CD14-positive monocyte (primary cell): ENCODE results near the gene CD151. TPM values are rescaled to one million over a fixed set of nuclear protein-coding genes. Genes with fewer than 3 reads are reported as not detected.

Experiments
- DNase-seq, 3 donors: peaks; one replicate each; pipeline ENCODE4 v3.0.0-alpha.2; 2011 to 2022
- H2AFZ ChIP-seq: 2 replicates; pipeline ENCODE4 v1.6.0; 2012; ENCODE audit warnings: mild to moderate bottlenecking, low read depth, low read length, inconsistent platforms; ENCODE audit not compliant: insufficient read depth, poor library complexity, severe bottlenecking
- H3K27ac ChIP-seq, 2 donors: 1 replicate in 1 of 2; 2 replicates in 1 of 2; pipeline ENCODE4 v1.5.1; 2012 to 2013; ENCODE audit warnings: low read length in 2 of 2, control low read depth in 1 of 2, inconsistent platforms in 1 of 2, low read depth in 1 of 2, mild to moderate bottlenecking in 1 of 2
- H3K27me3 ChIP-seq, 2 donors: one replicate each; pipeline versions ENCODE4 v1.6.0 to v1.6.1; 2011 to 2013; ENCODE audit warnings: low read length in 2 of 2; ENCODE audit not compliant: control insufficient read depth in 2 of 2, insufficient read depth in 2 of 2
- H3K36me3 ChIP-seq, 2 donors: replicated peaks in 1 of 2; 1 replicate in 1 of 2; 2 replicates in 1 of 2; pipeline versions ENCODE4 v1.5.1 to v1.6.1; 2012 to 2013; ENCODE audit warnings: low read length in 2 of 2, control low read depth in 1 of 2, inconsistent platforms in 1 of 2, mild to moderate bottlenecking in 1 of 2; ENCODE audit not compliant: insufficient read depth in 2 of 2, control insufficient read depth in 1 of 2
- H3K4me1 ChIP-seq, 2 donors: 1 replicate in 1 of 2; 2 replicates in 1 of 2; pipeline versions ENCODE4 v1.5.1 to v1.6.1; 2012 to 2013; ENCODE audit warnings: low read length in 2 of 2, control low read depth in 1 of 2, inconsistent platforms in 1 of 2, mild to moderate bottlenecking in 1 of 2, moderate library complexity in 1 of 2; ENCODE audit not compliant: insufficient read depth in 2 of 2, control insufficient read depth in 1 of 2
- H3K4me2 ChIP-seq: replicated peaks from 2 replicates; pipeline ENCODE3; 2012; ENCODE audit warnings: low read length, moderate library complexity, mild to moderate bottlenecking; ENCODE audit not compliant: poor library complexity, severe bottlenecking; ENCODE audit errors: extremely low read depth
- H3K4me3 ChIP-seq, 3 experiments: fragments of 200-600 bp in 1 of 3; sonication (generic) in 1 of 3; replicated peaks in 1 of 3; 1 replicate in 2 of 3; 2 replicates in 1 of 3; pipeline ENCODE4 v1.5.1; 2011 to 2013; ENCODE audit warnings: low read length in 3 of 3, mild to moderate bottlenecking in 3 of 3, control low read depth in 2 of 3, low read depth in 2 of 3, inconsistent platforms in 1 of 3, moderate library complexity in 1 of 3
- H3K79me2 ChIP-seq: 2 replicates; pipeline ENCODE4 v1.6.0; 2012; ENCODE audit warnings: mild to moderate bottlenecking, control low read depth, inconsistent platforms, low read length, moderate library complexity; ENCODE audit not compliant: insufficient read depth
- H3K9ac ChIP-seq: 2 replicates; pipeline ENCODE4 v1.6.0; 2017; ENCODE audit warnings: low read length, mild to moderate bottlenecking; ENCODE audit not compliant: insufficient read depth, poor library complexity, severe bottlenecking
- H3K9me3 ChIP-seq, 2 donors: replicated peaks in 1 of 2; 1 replicate in 1 of 2; 2 replicates in 1 of 2; pipeline versions ENCODE4 v1.5.1 to v1.6.1; 2012 to 2013; ENCODE audit warnings: low read length in 2 of 2, control low read depth in 1 of 2; ENCODE audit not compliant: control insufficient read depth in 1 of 2, insufficient read depth in 1 of 2
- H4K20me1 ChIP-seq: 2 replicates; pipeline ENCODE4 v1.6.0; 2012; ENCODE audit warnings: mild to moderate bottlenecking, low read length, control low read depth, moderate library complexity; ENCODE audit not compliant: insufficient read depth
- H3K27ac Mint-ChIP-seq, 7 donors: one replicate each; pipeline ENCODE4 v1.8.0; 2020; ENCODE audit warnings: mild to moderate bottlenecking in 7 of 7, mixed read lengths in 7 of 7, moderate library complexity in 6 of 7, inconsistent platforms in 2 of 7
- H3K27me3 Mint-ChIP-seq, 3 donors: one replicate each; pipeline ENCODE4 v1.8.0; 2021 to 2022; ENCODE audit warnings: low read depth in 3 of 3, mild to moderate bottlenecking in 3 of 3, mixed read lengths in 3 of 3, moderate library complexity in 3 of 3, inconsistent platforms in 1 of 3
- H3K36me3 Mint-ChIP-seq, 2 donors: one replicate each; pipeline ENCODE4 v1.8.0; 2020; ENCODE audit warnings: mixed read lengths in 2 of 2, inconsistent platforms in 1 of 2, mild to moderate bottlenecking in 1 of 2
- H3K4me1 Mint-ChIP-seq: one replicate; pipeline ENCODE4 v1.8.0; 2020; ENCODE audit warnings: mild to moderate bottlenecking, mixed read lengths
- H3K4me3 Mint-ChIP-seq, 2 donors: one replicate each; pipeline ENCODE4 v1.8.0; 2020; ENCODE audit warnings: mild to moderate bottlenecking in 2 of 2, mixed read lengths in 2 of 2, moderate library complexity in 1 of 2
- H3K9me3 Mint-ChIP-seq, 7 donors: one replicate each; pipeline ENCODE4 v1.8.0; 2020 to 2022; ENCODE audit warnings: mixed read lengths in 7 of 7, mild to moderate bottlenecking in 6 of 7, moderate library complexity in 6 of 7, inconsistent platforms in 2 of 7
- CTCF ChIP-seq: fragments of 200-600 bp; IDR thresholded peaks from one replicate; pipeline ENCODE4 v1.8.0; 2022; ENCODE audit warnings: antibody characterized with exemption, mild to moderate bottlenecking
- WGBS: methylation state at CpG from one replicate; pipeline ENCODE4 v1.1.5; 2013; ENCODE audit warnings: missing lambda C conversion rate; ENCODE audit not compliant: insufficient coverage; 5-methylcytosine and 5-hydroxymethylcytosine counted together
- intact Hi-C, 2 donors: fragments of 100-400 bp; cut with micrococcal nuclease; formaldehyde crosslinking; loops; one replicate each; pipeline versions ENCODE4 v1.15.0 to v1.15.1; 2023
- polyA plus RNA-seq, 3 donors: library from polyadenylated mRNA; depleted of rRNA in 1 of 3; unstranded in 2 of 3; stranded (reverse) in 1 of 3; fragments of 300-500 nt in 2 of 3; fragments of >200 nt in 1 of 3; fragmentation: Illumina TruSeq in 2 of 3; gene quantifications; 1 replicate in 2 of 3; 2 replicates in 1 of 3; pipeline ENCODE4 v1.2.3, GENCODE V29; 2012 to 2021

The CD151 gene
- polyA plus RNA-seq, 3 donors: 18.1 to 200 (median 57.4) TPM

GRCh38 chr11:855796-856195, 23.0 kb downstream of the CD151 start:
- no peak for TF ChIP-seq CTCF
- intact Hi-C loops: no loop called here
- WGBS: 98% methylated on average over 12 of the region's 12 CpGs
- peaks cover 6% of the 10 kb centered on the region for H3K4me1 Mint-ChIP-seq
- H2AFZ ChIP-seq: no peak overlapping the region
- no peaks in the 10 kb centered on the region for H3K9me3 ChIP-seq
- H3K36me3 ChIP-seq: no peaks in the 10 kb centered on the region
- no peak for DNase-seq
- H3K79me2 ChIP-seq: no peaks in the 10 kb centered on the region
- peaks cover 0 to 2% of the 10 kb centered on the region in 2 donors for H3K27me3 ChIP-seq
- no peak overlapping the region for H3K27ac ChIP-seq
- no peak overlapping the region for H3K27ac Mint-ChIP-seq
- no peak overlapping the region for H3K9ac ChIP-seq
- peaks cover 77% of the 10 kb centered on the region for H4K20me1 ChIP-seq
- H3K9me3 Mint-ChIP-seq: peaks cover 0 to 2% (median 0%) of the 10 kb centered on the region in 7 donors
- peaks cover 2 to 10% (median 9%) of the 10 kb centered on the region in 3 donors for H3K27me3 Mint-ChIP-seq
- peaks cover 2 to 5% of the 10 kb centered on the region in 2 donors for H3K36me3 Mint-ChIP-seq
- no peak overlapping the region for H3K4me3 ChIP-seq
- no peaks in the 10 kb centered on the region for H3K4me1 ChIP-seq
- no peak overlapping the region for H3K4me3 Mint-ChIP-seq
- no peak overlapping the region for H3K4me2 ChIP-seq

GRCh38 chr11:856397-856796, 23.6 kb downstream of the CD151 start:
- Mint-ChIP-seq H3K9me3 (peaks cover 0 to 2% (median 0%) of the 10 kb centered on the region in 7 donors), H3K4me1 (peaks cover 6% of the 10 kb centered on the region), H3K4me3 (no peak overlapping the region), H3K27me3 (peaks cover 2 to 6% (median 5%) of the 10 kb centered on the region in 3 donors), H3K27ac (no peak overlapping the region), H3K36me3 (no peaks in the 10 kb centered on the region)
- intact Hi-C loops: no loop called here
- H3K4me3 ChIP-seq: no peak overlapping the region
- H3K9ac ChIP-seq: no peak overlapping the region
- H4K20me1 ChIP-seq: peaks cover 74% of the 10 kb centered on the region
- H3K4me2 ChIP-seq: no peak overlapping the region
- no peaks in the 10 kb centered on the region for H3K9me3 ChIP-seq
- no peak for TF ChIP-seq CTCF
- DNase-seq: no peak
- WGBS: 90% methylated on average over 2 of the region's 8 CpGs
- H2AFZ ChIP-seq: no peak overlapping the region
- H3K79me2 ChIP-seq: no peaks in the 10 kb centered on the region
- no peaks in the 10 kb centered on the region for H3K4me1 ChIP-seq
- no peaks in the 10 kb centered on the region for H3K27me3 ChIP-seq
- no peaks in the 10 kb centered on the region for H3K36me3 ChIP-seq
- no peak overlapping the region for H3K27ac ChIP-seq
